GM18858 (cell line): ENCODE measurements around the gene DDX53.

Source experiments
- ATAC-seq: cut with Tn5 transposase; IDR thresholded peaks from one replicate; pipeline ENCODE4 v1.9.1; 2021; ENCODE audit not compliant: unreplicated experiment

Gene DDX53

DNA sequence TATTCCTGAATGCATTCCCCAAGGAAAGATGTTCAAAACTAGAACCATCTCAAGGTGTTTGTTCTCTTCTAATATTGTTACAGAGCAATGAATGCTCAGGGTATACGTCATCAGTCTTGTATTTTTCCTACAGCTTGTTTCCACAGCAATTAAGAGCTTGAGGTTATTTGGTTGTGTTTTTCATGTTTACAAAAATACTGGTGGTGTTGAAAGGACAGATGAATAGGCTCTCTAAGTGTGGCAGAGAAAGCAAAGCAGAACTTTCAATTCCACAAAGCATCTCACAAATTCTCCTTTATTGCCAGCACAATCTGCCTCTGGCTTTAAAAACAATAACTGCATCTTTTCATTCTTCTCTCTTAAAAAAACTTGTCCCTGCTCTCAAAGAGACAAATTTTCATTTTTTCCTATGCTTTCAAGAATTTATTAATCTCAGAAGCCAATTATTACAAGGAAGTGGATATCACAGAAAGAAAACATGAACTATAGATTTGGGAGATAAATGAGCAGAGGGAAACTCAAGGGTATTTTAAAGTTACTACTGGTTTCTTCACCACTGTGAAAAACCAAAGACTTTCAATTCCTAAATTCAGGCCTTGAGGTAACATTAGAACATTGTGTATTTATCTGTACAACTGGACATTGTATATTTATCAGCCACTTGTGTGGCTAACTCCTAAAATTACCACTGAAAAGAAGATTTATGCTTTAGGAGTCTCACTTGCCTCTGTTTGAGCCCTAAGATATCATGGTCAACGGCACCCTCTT lies 49.2 kb downstream of the DDX53 start:
- no peak for ATAC-seq

DNA sequence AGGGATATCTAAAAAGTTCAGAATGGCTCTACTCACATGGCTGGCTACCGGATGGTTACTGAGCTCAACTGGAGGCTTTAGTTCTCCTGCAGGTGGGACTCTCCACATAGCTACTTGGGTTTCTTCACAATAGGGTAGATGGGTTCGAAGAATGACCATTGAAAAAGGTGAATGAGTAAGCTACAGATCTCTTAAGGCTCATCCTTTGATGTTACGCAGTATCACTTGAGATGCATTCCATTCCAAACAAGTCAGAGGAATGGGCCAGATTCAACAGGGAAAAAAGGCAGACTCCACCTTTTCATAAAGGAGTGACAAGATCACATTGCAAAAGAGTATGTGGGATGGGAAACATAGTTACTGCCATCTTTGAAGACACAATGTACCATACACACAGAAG lies 52.6 kb downstream of the DDX53 start:
- no peak for ATAC-seq
